SK-N-SH (cell line): ENCODE results near the gene KRTAP5-3. TPM values are rescaled to one million over a fixed set of nuclear protein-coding genes. Genes with fewer than 3 reads are reported as not detected.
"Not testable (repeated sequence)": the region's sequence is repeated elsewhere in the genome, so short reads cannot be mapped to it uniquely, and the experiment has no call there.

Source experiments
- CTCF ChIA-PET: fragments of 300-600, 350-600 bp; formaldehyde crosslinking; extraction: SDS; loops from one replicate; lab custom pipeline; 2021; lab: Yijun Ruan, JAX
- POLR2A ChIA-PET: fragments of 350-600 bp; sonication (Branson Sonifier 250); formaldehyde crosslinking; extraction: SDS; loops from one replicate; lab custom pipeline; 2020; ENCODE audit warnings: antibody characterized with exemption, inconsistent platforms; lab: Yijun Ruan, JAX
- DNase-seq: peaks from one replicate; pipeline ENCODE4 v3.0.0; 2012
- H2AFZ ChIP-seq: fragments of 200-600 bp; sonication (generic); 2 replicates; pipeline ENCODE4 v1.8.1; 2016; ENCODE audit warnings: antibody characterized with exemption, mild to moderate bottlenecking, low read depth
- H3F3A ChIP-seq: fragments of 200-600 bp; sonication (generic); replicated peaks from 2 replicates; pipeline ENCODE3; 2016; ENCODE audit warnings: antibody characterized with exemption, mild to moderate bottlenecking; ENCODE audit not compliant: insufficient read depth
- H3K27ac ChIP-seq, 2 experiments: fragments of 200-500 bp in 1 of 2; fragments of 200-600 bp in 1 of 2; sonication (Bioruptor generic) in 1 of 2; sonication (generic), shearing (Covaris generic) in 1 of 2; 2 replicates each; pipeline versions ENCODE4 v1.5.1 to v1.6.1; 2014 to 2016; ENCODE audit warnings: low read depth in 2 of 2, inconsistent platforms in 1 of 2, low read length in 1 of 2, mild to moderate bottlenecking in 1 of 2, mixed read lengths in 1 of 2
- H3K27me3 ChIP-seq: fragments of 200-600 bp; sonication (generic), shearing (Covaris generic); 2 replicates; pipeline ENCODE4 v1.6.1; 2016; ENCODE audit warnings: mixed run types; ENCODE audit not compliant: insufficient read depth
- H3K36me3 ChIP-seq, 2 experiments: fragments of 200-500 bp in 1 of 2; fragments of 200-600 bp in 1 of 2; sonication (Bioruptor generic) in 1 of 2; sonication (generic) in 1 of 2; replicated peaks in 1 of 2; 2 replicates each; pipeline versions ENCODE3 to v1.5.1; 2014 to 2016; ENCODE audit warnings: low read length in 1 of 2, mild to moderate bottlenecking in 1 of 2; ENCODE audit not compliant: insufficient read depth in 2 of 2, control insufficient read depth in 1 of 2
- H3K4me1 ChIP-seq, 2 experiments: fragments of 200-500 bp in 1 of 2; fragments of 200-600 bp in 1 of 2; sonication (Bioruptor generic) in 1 of 2; sonication (generic), shearing (Covaris generic) in 1 of 2; 2 replicates each; pipeline versions ENCODE4 v1.5.1 to v1.6.1; 2014 to 2016; ENCODE audit warnings: low read depth in 1 of 2, low read length in 1 of 2, mixed run types in 1 of 2; ENCODE audit not compliant: insufficient read depth in 2 of 2, control insufficient read depth in 1 of 2
- H3K4me2 ChIP-seq: fragments of 200-600 bp; sonication (generic), shearing (Covaris generic); 2 replicates; pipeline ENCODE4 v1.6.1; 2017; ENCODE audit warnings: mixed run types
- H3K4me3 ChIP-seq, 2 experiments: fragments of 200-500 bp in 1 of 2; fragments of 200-600 bp in 1 of 2; sonication (Bioruptor generic) in 1 of 2; sonication (generic), shearing (Covaris generic) in 1 of 2; 2 replicates each; pipeline versions ENCODE4 v1.5.1 to v1.8.1; 2014 to 2016; ENCODE audit warnings: low read depth in 2 of 2, inconsistent platforms in 1 of 2, low read length in 1 of 2, mild to moderate bottlenecking in 1 of 2, mixed read lengths in 1 of 2, moderate library complexity in 1 of 2
- H3K79me2 ChIP-seq: fragments of 200-600 bp; sonication (generic); 2 replicates; pipeline ENCODE4 v1.8.1; 2017; ENCODE audit warnings: mild to moderate bottlenecking; ENCODE audit not compliant: insufficient read depth
- H3K9ac ChIP-seq: fragments of 200-600 bp; sonication (generic); 2 replicates; pipeline ENCODE4 v1.6.1; 2017; ENCODE audit warnings: mixed run types
- H3K9me2 ChIP-seq: fragments of 200-600 bp; sonication (generic); 2 replicates; pipeline ENCODE4 v1.6.1; 2017; ENCODE audit warnings: mixed run types
- H3K9me3 ChIP-seq: fragments of 200-600 bp; sonication (generic); 2 replicates; pipeline ENCODE4 v1.6.1; 2017; ENCODE audit warnings: mixed run types, mild to moderate bottlenecking, moderate library complexity
- H4K20me1 ChIP-seq: fragments of 200-600 bp; sonication (generic); 2 replicates; pipeline ENCODE4 v1.6.1; 2017; ENCODE audit warnings: mild to moderate bottlenecking, mixed run types; ENCODE audit not compliant: insufficient read depth
- CHD2 ChIP-seq: fragments of 150-350 bp; IDR thresholded peaks from 2 replicates; pipeline ENCODE4 v1.6.1; 2018; ENCODE audit warnings: low read length; ENCODE audit not compliant: partially characterized antibody
- CTCF ChIP-seq: fragments of 200-600 bp; sonication (generic); IDR thresholded peaks from 2 replicates; pipeline ENCODE4 v1.6.1; 2017; ENCODE audit warnings: antibody characterized with exemption, mild to moderate bottlenecking, moderate library complexity
- GATA2 ChIP-seq: sonication (generic); formaldehyde crosslinking; IDR thresholded peaks from 2 replicates; pipeline ENCODE4 v1.5.0; 2020; ENCODE audit warnings: mild to moderate bottlenecking, missing genetic modification reagents
- MEF2A ChIP-seq: IDR thresholded peaks from 2 replicates; pipeline ENCODE4 v1.4.0; 2012; ENCODE audit warnings: low read depth, borderline replicate concordance
- NFIC ChIP-seq: IDR thresholded peaks from 2 replicates; pipeline ENCODE4 v1.4.0; 2012; ENCODE audit warnings: borderline replicate concordance
- RAD21 ChIP-seq: IDR thresholded peaks from 2 replicates; pipeline ENCODE4 v1.6.1; 2012; ENCODE audit warnings: mild to moderate bottlenecking, low read length
- TAF1 ChIP-seq: IDR thresholded peaks from 2 replicates; pipeline ENCODE4 v1.6.1; 2012; ENCODE audit warnings: low read depth, mild to moderate bottlenecking, low read length, moderate library complexity, borderline replicate concordance
- ZBTB33 ChIP-seq: IDR thresholded peaks from 2 replicates; pipeline ENCODE4 v1.4.0; 2012; ENCODE audit warnings: low read depth, borderline replicate concordance
- WGBS: methylation state at CpG from one replicate; pipeline ENCODE4 v1.1.6; 2017; ENCODE audit warnings: low lambda C conversion rate; 5-methylcytosine and 5-hydroxymethylcytosine counted together
- polyA plus RNA-seq, 3 experiments: library from polyadenylated mRNA; depleted of rRNA; stranded (reverse); fragments of >200 nt; gene quantifications; 2 replicates each; pipeline ENCODE4 v1.2.3, GENCODE V29; 2012

The KRTAP5-3 gene
- polyA plus RNA-seq, 1 of the 3 experiments (the other 2 are of a cell fraction): not detected

GRCh38 chr11:1600626-1601025 lies 7.6 kb downstream of the KRTAP5-3 start:
- Histone ChIP-seq H3K9me3 (no peaks in the 10 kb centered on the region), H3K4me2 (no peak overlapping the region), H3K4me1 (no peaks in the 10 kb centered on the region), H3K9me2 (no peaks in the 10 kb centered on the region)
- POLR2A ChIA-PET: no interaction called here
- WGBS: 50% methylated on average over 5 of the region's 5 CpGs
- TF ChIP-seq CHD2 (no peak), ZBTB33 (no peak), RAD21 (no peak), MEF2A (no peak), NFIC (no peak), CTCF (no peak), TAF1 (no peak)
- TF ChIP-seq, all 33 proteins: peak for 0
- no peaks in the 10 kb centered on the region for H3F3A ChIP-seq
- H3K36me3 ChIP-seq: no peaks in the 10 kb centered on the region
- no peaks in the 10 kb centered on the region for H3K79me2 ChIP-seq
- CTCF ChIA-PET: interaction anchor here (1.0 to 1.7 kb wide), 2 partner anchors 27 to 54 kb away, joined by 3 to 6 read pairs; no protein-coding TSS in a partner anchor
- H4K20me1 ChIP-seq: no peaks in the 10 kb centered on the region
- H3K4me3 ChIP-seq: no peak overlapping the region
- no peak overlapping the region for H3K27ac ChIP-seq
- DNase-seq: no peak
- H3K9ac ChIP-seq: no peak overlapping the region
- peaks cover 22% of the 10 kb centered on the region for H3K27me3 ChIP-seq
- H2AFZ ChIP-seq: no peak overlapping the region

GRCh38 chr11:1598816-1599215 lies 9.4 kb downstream of the KRTAP5-3 start:
- Histone ChIP-seq H3K9me2 (no peaks in the 10 kb centered on the region), H3K36me3 (no peaks in the 10 kb centered on the region), H3K4me1 (no peaks in the 10 kb centered on the region), H4K20me1 (no peaks in the 10 kb centered on the region), H3K79me2 (no peaks in the 10 kb centered on the region), H3K4me2 (no peak overlapping the region), H3K9me3 (no peaks in the 10 kb centered on the region), H3K9ac (no peak overlapping the region), H3K4me3 (no peak overlapping the region), H3F3A (no peaks in the 10 kb centered on the region), H2AFZ (no peak overlapping the region), H3K27me3 (peaks cover 22% of the 10 kb centered on the region), H3K27ac (no peak overlapping the region)
- no peak for DNase-seq
- POLR2A ChIA-PET: no interaction called here
- TF ChIP-seq ZBTB33 (no peak), RAD21 (no peak), GATA2 (CRISPR knock-in tag) (no peak)
- 30% methylated on average over 6 of the region's 6 CpGs for WGBS
- CTCF ChIA-PET: interaction anchor here (1.2 to 3.9 kb wide), 4 partner anchors 24 to 52 kb away, joined by 4 to 45 read pairs (median 6); partner anchors contain the start of gene KRTAP5-5

- 25% methylated on average over 3 of the region's 3 CpGs for WGBS
- H2AFZ ChIP-seq, POLR2A ChIA-PET, H3K4me3 ChIP-seq, H3K4me1 ChIP-seq, H3F3A ChIP-seq, H3K9me2 ChIP-seq, DNase-seq, H3K4me2 ChIP-seq, H3K27ac ChIP-seq, H3K36me3 ChIP-seq, H3K79me2 ChIP-seq, H3K9ac ChIP-seq, H4K20me1 ChIP-seq, H3K9me3 ChIP-seq: not testable (repeated sequence)
- H3K27me3 ChIP-seq: peaks cover 22% of the 10 kb centered on the region
- CTCF ChIA-PET: interaction anchor here (1.2 to 3.9 kb wide), 5 partner anchors 23 to 52 kb away, joined by 3 to 45 read pairs (median 5); partner anchors contain the start of gene KRTAP5-5
These were observed 9.9 kb downstream of the KRTAP5-3 start for GRCh38 chr11:1598406-1598805.
